Esophagus muscularis mucosa (tissue), 4 donors: ENCODE measurements around the gene WRAP53.

Experiments used
- EP300 ChIP-seq: sonication (generic); formaldehyde crosslinking; IDR thresholded peaks from one replicate; pipeline ENCODE4 v1.6.1; 2017; ENCODE audit warnings: antibody characterized with exemption
- POLR2A ChIP-seq: fragments of 450-650 bp; IDR thresholded peaks from one replicate; pipeline ENCODE4 v1.6.1; 2017; ENCODE audit warnings: antibody characterized with exemption, moderate library complexity, mild to moderate bottlenecking, low read depth
- POLR2AphosphoS5 ChIP-seq, 2 donors: sonication (generic); formaldehyde crosslinking; IDR thresholded peaks; one replicate each; pipeline ENCODE4 v1.6.1; 2017; ENCODE audit warnings: antibody characterized with exemption in 2 of 2
- TF ChIP-seq, protein P1 (sequence below), 3 experiments: fragments of 200-600 bp in 2 of 3; fragments of 450-650 bp in 1 of 3; sonication (generic) in 2 of 3; IDR thresholded peaks; one replicate each; pipeline ENCODE4 v1.5.1; 2017 to 2019; ENCODE audit warnings: antibody characterized with exemption in 3 of 3, mild to moderate bottlenecking in 2 of 3, moderate library complexity in 1 of 3

DNA sequence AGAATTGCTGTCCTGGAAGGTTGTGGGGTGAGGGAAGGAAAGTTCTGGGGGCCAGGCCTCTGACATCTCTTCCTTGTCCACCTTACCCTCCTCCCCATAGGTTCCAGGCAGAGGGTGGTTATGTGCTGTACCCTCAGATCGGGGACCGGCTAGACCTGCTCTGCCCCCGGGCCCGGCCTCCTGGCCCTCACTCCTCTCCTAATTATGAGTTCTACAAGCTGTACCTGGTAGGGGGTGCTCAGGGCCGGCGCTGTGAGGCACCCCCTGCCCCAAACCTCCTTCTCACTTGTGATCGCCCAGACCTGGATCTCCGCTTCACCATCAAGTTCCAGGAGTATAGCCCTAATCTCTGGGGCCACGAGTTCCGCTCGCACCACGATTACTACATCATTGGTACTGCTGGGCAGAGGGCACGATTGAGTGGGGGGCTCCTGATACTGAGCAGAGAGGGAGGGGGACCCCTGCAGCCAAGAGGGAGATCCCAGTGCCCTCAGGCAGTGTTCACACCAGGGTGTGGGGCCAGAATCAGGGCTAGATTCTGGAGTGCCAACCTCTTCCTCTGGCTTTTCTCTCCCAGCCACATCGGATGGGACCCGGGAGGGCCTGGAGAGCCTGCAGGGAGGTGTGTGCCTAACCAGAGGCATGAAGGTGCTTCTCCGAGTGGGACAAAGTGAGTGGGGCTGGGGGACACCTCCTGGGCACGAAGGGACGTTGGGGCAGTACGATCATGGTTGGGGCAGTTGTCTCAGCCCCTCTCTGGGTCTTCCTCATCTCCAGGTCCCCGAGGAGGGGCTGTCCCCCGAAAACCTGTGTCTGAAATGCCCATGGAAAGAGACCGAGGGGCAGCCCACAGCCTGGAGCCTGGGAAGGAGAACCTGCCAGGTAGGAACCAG is 19.8 kb downstream of the WRAP53 start:
- TF ChIP-seq POLR2A (no peak), EP300 (no peak), POLR2AphosphoS5 (IDR thresholded peaks at IDR 0.05) (no peak)
- TF ChIP-seq, protein P1, sequence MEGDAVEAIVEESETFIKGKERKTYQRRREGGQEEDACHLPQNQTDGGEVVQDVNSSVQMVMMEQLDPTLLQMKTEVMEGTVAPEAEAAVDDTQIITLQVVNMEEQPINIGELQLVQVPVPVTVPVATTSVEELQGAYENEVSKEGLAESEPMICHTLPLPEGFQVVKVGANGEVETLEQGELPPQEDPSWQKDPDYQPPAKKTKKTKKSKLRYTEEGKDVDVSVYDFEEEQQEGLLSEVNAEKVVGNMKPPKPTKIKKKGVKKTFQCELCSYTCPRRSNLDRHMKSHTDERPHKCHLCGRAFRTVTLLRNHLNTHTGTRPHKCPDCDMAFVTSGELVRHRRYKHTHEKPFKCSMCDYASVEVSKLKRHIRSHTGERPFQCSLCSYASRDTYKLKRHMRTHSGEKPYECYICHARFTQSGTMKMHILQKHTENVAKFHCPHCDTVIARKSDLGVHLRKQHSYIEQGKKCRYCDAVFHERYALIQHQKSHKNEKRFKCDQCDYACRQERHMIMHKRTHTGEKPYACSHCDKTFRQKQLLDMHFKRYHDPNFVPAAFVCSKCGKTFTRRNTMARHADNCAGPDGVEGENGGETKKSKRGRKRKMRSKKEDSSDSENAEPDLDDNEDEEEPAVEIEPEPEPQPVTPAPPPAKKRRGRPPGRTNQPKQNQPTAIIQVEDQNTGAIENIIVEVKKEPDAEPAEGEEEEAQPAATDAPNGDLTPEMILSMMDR (IDR thresholded peaks at IDR 0.05), result no peak
